Cardiac atrium fibroblast (primary cell): Measurements from ENCODE around the gene SDS. TPM values are rescaled to one million over a fixed set of nuclear protein-coding genes. Genes with fewer than 3 reads are reported as not detected.

Experiments
- total RNA-seq: library from RNA; depleted of rRNA; stranded (reverse); fragments of >200 nt; gene quantifications from 2 replicates; pipeline ENCODE4 v1.2.3, GENCODE V29; 2015

SDS gene
- total RNA-seq = not detected in 2 replicates

GRCh38 chr12:113403435-113404415 is at the start of gene SDS:
Gene SDS, minus strand, starts transcription at chr12:113403887. Its CDS starts 4,179 bp downstream, at chr12:113399708.

DNA sequence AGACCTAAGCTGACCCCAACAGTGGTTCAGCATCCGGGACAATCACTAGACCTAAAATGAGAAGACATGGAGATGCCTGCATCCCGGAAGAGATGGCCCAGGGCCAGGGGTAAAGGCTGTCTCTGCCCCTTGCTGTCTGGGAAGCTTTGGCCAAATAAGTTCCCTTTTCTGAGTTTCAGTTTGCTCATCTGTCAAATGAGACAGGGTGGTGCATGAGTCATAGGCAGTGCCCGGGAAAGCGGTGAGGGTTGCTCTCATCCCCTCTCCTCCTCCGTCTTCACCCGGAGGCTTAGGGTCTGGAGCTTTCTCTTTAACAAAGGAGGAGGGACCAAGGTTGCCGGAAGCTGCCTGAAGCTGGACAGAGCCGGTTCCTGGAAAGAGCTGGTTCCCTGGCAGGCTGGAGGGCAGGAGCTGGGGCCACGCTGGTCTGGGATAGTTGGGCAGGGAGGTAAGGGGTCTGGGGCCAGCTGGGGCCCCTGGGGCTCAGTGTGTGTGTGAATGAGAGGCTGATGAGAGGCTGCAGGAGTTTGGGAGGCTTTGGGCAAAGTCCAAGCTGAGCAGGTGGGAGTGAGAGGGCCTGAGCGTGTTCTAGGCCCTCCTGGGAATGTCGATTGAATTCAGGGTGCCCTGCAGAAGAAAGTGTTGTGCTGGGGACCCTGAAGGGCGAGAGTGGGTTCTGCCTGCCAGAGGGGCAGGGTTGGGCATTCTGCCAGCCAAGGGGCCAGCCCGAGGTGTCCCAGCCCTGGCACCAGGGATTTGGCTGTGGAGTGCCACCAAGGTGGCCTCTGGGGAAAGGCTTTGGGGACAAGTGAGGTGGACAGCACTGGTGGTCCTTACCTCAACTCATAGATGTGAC is 18.6 kb upstream of the SDS start, which contains the start of gene SDSL:
Gene SDSL, plus strand, starts transcription at position 351 of the 856 bp plus-strand sequence. CDS start 5,603 bp downstream, outside the sequence.

DNA sequence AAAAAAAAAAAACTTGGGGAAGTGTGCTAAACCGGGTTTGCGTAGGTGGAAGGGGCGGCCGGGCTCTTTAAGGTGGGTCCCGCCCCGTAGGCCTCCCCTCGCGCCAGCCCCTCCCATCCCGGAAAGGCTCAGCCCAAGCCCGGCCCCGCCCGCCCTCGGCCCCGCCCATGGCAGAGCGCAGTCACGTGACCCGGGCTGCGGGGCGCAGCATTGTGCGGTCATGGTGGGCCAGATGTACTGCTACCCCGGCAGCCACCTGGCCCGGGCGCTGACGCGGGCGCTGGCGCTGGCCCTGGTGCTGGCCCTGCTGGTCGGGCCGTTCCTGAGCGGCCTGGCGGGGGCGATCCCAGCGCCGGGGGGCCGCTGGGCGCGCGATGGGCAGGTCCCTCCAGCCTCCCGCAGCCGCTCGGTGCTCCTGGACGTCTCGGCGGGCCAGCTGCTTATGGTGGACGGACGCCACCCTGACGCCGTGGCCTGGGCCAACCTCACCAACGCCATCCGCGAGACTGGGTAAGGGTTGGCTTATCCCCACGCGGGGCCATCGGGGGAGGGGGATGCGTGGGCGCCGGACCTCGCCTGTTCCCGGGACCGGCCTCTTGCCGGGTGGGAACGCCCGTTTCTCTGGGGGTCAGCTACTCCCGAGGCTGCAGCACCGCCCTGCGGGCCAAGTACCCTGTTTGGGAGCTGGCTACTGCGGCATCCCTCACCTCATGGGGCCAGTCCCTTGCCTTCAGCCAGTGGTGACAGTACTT is 45.1 kb downstream of the SDS start, which contains the start of gene PLBD2:
Gene PLBD2, plus strand, starts transcription at position 207 of the 752 bp plus-strand sequence. Its CDS starts 14 bp downstream, at position 221.

Other genes starting within 250 kb of the SDS start
- gene DDX54, start 218.4 kb downstream of the SDS start, total RNA-seq = 27.4 and 40.3 TPM in 2 replicates
- gene RITA1, start 218.2 kb downstream of the SDS start, total RNA-seq = 11.7 and 19.8 TPM in 2 replicates
- 24.6 and 26.1 TPM in 2 replicates for gene TPCN1, start 182.4 kb downstream of the SDS start, total RNA-seq
- gene SLC8B1, start 68.8 kb downstream of the SDS start, total RNA-seq = 9.4 and 9.7 TPM in 2 replicates
- 70.9 and 85.2 TPM in 2 replicates for gene PLBD2, start 45.3 kb downstream of the SDS start, total RNA-seq
- 0.81 and 4.0 TPM in 2 replicates for gene SDSL, start 18.5 kb upstream of the SDS start, total RNA-seq
- gene LHX5, start 68.0 kb upstream of the SDS start, total RNA-seq = not detected in 2 replicates